NB4 (cell line): ENCODE results near the gene RBMS1.

Experiments
- DNase-seq: peaks from one replicate; pipeline ENCODE4 v3.0.0; 2010; ENCODE audit warnings: low read depth
- H3K4me3 ChIP-seq: one replicate; pipeline ENCODE4 v1.5.1; 2011; ENCODE audit warnings: mild to moderate bottlenecking, low read depth, low read length, moderate library complexity
- MYC ChIP-seq: IDR thresholded peaks from 2 replicates; pipeline ENCODE4 v1.6.1; 2011; ENCODE audit warnings: low read depth, low read length
- POLR2A ChIP-seq: IDR thresholded peaks from 2 replicates; pipeline ENCODE4 v1.6.1; 2011; ENCODE audit warnings: mild to moderate bottlenecking; ENCODE audit not compliant: insufficient read length; ENCODE audit errors: extremely low read depth
- TF ChIP-seq, protein P1 (sequence below): IDR thresholded peaks from 2 replicates; pipeline ENCODE4 v1.6.1; 2011; ENCODE audit warnings: low read depth, low read length
- TF ChIP-seq, protein P2 (sequence below): IDR thresholded peaks from one replicate; pipeline ENCODE4 v1.5.1; 2012; ENCODE audit warnings: low read depth, low read length

Gene RBMS1

DNA sequence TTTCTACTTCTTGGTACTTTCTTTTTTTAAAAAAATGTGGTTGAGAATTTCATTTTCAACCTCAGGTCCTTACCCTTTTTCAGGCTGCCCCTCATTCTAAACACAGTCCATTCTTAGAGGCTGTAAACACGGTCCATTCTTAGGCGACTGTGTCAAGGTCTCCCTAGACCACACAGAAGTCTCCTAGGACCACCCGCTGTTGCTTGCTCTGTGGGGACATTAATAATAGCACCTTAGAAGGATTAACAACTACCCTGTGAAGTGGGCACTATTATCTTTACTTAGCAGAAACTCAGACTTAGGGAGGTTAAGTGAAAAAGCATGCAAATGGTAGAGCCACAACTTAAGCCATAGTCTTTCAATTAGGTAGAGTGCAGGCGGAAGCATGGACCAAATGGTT, 91.7 kb downstream of the RBMS1 start:
- no peak overlapping the region for H3K4me3 ChIP-seq
- TF ChIP-seq, protein P1, sequence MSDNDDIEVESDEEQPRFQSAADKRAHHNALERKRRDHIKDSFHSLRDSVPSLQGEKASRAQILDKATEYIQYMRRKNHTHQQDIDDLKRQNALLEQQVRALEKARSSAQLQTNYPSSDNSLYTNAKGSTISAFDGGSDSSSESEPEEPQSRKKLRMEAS = no peak
- TF ChIP-seq POLR2A (no peak), MYC (no peak)
- TF ChIP-seq, protein P2, sequence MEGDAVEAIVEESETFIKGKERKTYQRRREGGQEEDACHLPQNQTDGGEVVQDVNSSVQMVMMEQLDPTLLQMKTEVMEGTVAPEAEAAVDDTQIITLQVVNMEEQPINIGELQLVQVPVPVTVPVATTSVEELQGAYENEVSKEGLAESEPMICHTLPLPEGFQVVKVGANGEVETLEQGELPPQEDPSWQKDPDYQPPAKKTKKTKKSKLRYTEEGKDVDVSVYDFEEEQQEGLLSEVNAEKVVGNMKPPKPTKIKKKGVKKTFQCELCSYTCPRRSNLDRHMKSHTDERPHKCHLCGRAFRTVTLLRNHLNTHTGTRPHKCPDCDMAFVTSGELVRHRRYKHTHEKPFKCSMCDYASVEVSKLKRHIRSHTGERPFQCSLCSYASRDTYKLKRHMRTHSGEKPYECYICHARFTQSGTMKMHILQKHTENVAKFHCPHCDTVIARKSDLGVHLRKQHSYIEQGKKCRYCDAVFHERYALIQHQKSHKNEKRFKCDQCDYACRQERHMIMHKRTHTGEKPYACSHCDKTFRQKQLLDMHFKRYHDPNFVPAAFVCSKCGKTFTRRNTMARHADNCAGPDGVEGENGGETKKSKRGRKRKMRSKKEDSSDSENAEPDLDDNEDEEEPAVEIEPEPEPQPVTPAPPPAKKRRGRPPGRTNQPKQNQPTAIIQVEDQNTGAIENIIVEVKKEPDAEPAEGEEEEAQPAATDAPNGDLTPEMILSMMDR = no peak
- DNase-seq = no peak

DNA sequence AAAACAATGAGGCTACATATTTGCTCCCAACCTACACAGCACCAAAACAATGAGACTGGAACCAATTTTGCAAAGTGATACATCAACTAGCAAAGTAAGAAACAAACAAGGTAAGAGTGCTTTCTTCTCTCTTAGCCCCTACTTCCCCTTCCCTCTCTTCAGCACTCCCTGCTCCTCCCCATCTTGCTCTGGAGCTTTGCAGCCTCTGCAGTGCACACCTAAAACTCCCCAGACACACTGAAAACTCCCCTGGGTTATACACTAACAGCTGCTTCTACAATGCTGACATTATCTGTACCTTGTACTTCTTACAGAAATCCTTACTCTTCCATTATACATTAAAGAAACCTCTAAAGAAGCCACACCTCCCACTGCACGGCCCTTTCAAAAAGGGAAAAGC, 93.7 kb downstream of the RBMS1 start:
- peak; percentile 53 for DNase-seq
- TF ChIP-seq MYC = no peak
- no peak overlapping the region for H3K4me3 ChIP-seq

DNA sequence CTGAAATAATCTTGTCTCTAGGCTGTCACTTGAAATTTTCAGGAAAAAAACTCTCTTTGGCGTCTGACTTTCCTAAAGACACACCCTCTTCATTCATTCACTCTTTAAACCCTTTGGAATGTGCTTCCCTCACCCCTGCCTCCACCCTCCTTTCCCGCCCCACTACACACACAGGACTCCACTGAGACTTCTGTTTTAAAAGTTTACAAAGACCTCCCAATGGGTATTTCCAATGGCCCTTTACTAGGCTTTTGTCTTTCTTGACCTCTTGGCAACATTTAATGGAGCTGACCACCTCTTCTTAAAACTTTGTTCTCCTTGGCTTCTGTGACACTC, 96.1 kb downstream of the RBMS1 start:
- no peak for DNase-seq
- no peak for TF ChIP-seq POLR2A
- TF ChIP-seq, protein P2 = no peak
- TF ChIP-seq, protein P1 = no peak
- no peak for TF ChIP-seq MYC
- H3K4me3 ChIP-seq = no peak overlapping the region

DNA sequence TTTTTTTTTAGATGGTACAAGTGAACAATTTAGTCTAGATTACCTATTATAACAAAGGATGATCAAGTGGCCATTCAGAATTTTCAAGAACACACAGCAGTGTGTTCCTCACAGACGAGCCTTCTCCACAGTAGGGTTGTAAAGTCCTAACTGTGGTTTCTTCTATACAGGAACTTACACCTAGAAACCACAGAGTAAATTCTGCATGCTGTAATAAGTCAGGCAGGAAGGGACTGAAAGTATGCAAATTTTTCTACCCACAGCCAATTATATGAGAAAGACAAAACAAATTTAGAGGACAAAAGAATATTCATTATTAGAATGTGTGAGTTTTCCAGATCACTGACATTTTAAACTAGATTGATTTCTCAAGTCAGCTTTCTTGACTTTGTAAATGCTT, 99.5 kb downstream of the RBMS1 start:
- TF ChIP-seq, protein P2 = no peak
- TF ChIP-seq POLR2A (no peak), MYC (no peak)
- TF ChIP-seq, protein P1 = no peak
- H3K4me3 ChIP-seq = no peak overlapping the region
- DNase-seq = peak; percentile 82

DNA sequence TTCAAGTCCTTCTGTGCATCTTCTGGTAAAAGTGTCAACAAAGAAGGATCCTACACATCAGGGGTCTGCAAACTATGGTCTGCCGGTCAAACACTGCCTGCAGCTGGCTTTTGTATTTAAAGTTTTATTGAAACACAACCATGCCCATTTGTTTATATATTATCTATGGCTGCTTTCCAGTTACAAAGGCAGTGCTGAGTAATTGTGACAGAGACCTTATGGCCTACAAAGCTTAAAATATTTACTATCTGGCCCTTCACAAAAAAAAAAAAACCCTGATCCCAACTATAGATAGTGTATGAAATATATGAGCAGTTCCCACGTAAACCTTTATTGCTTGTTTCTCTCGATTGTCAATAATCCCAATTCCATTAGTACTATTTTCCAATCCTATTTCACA, 101.4 kb downstream of the RBMS1 start:
- no peak for TF ChIP-seq POLR2A
- TF ChIP-seq, protein P1 = no peak
- TF ChIP-seq MYC = no peak
- TF ChIP-seq, protein P2 = no peak
- H3K4me3 ChIP-seq = no peak overlapping the region
- no peak for DNase-seq

DNA sequence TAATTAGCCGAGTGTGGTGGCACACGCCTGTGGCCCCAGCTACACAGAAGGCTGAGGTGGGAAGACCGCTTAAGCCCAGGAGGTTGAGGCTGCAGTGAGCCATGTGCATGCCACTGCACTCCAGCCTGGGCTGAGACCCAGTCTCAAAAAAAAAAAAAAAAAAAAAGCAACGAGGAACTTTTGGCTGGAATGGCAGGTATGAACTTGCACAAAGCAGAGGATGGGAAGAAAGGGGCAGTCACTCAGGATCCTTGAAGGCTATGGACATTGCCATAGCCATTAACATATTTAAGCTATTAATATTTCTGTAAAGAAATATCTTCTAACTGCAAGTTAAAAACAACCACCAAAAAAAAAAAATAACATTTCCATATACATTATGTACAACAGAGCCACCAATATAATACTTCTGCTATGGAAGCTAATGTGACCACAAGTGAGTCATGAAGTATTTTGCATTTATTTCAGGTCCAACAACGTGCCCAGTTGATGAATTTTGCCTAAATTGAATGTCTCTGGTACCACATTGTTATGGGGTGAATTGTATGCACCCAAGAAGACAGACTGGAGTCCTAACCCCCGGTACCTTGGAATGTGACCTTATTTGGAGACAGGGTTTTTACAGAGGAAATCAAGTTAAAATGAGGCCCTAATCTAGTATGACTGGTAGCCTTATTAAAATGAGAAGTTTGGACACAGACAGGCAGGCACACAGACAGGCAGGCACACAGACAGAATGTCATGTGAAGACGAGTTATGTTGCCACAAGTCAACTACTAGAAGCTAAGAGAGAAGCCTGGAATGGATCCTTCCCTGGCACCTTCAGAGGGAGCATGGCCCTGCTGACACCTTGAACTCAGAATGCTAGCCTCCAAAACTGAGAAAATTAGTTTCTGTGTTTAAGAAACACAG, 102.8 kb downstream of the RBMS1 start:
- H3K4me3 ChIP-seq = no peak overlapping the region
- TF ChIP-seq, protein P1 = no peak
- no peak for TF ChIP-seq POLR2A
- TF ChIP-seq MYC = no peak
- TF ChIP-seq, protein P2 = no peak
- DNase-seq = peak; percentile 61
